Kidney capillary endothelial cell (primary cell): ENCODE results near the gene AGFG1.
"Not testable (repeated sequence)": the region's sequence is repeated elsewhere in the genome, so short reads cannot be mapped to it uniquely, and the experiment has no call there.

Source experiments
- DNase-seq: peaks from one replicate; pipeline ENCODE4 v3.0.0-alpha.2; 2018; ENCODE audit warnings: low spot score

The AGFG1 gene

GRCh38 chr2:227539465-227539956 is 67.6 kb downstream of the AGFG1 start:
- no peak for DNase-seq

DNA sequence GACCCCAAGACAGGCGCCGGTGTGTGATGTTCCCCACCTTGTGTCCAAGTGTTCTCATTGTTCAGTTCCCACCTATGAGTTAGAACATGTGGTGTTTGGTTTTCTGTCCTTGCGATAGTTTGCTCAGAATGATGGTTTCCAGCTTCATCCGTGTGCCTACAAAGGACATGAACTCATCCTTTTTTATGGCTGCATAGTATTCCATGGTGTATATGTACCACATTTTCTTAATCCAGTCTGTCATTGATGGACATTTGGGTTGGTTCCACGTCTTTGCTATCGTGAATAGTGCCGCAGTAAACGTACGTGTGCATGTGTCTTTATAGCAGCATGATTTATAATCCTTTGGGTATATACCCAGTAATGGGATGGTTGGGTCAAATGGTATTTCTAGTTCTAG is 68.4 kb downstream of the AGFG1 start:
- DNase-seq = not testable (repeated sequence)

GRCh38 chr2:227545990-227546389 is 74.0 kb downstream of the AGFG1 start:
- DNase-seq = no peak

DNA sequence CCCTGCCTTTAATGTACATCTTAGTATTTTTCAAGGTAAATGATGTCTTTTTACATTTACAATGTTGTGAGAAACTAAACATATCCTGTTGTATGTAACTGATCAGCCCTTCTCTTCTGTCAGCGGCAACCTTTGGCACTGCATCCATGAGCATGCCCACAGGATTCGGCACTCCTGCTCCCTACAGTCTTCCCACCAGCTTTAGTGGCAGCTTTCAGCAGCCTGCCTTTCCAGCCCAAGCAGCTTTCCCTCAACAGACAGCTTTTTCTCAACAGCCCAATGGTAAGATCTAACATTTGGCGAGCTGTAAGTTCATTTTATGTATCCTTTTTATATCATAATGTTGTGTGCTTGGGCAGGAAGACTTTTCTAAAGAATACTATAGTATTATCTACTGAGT is 79.9 kb downstream of the AGFG1 start:
- DNase-seq = no peak

DNA sequence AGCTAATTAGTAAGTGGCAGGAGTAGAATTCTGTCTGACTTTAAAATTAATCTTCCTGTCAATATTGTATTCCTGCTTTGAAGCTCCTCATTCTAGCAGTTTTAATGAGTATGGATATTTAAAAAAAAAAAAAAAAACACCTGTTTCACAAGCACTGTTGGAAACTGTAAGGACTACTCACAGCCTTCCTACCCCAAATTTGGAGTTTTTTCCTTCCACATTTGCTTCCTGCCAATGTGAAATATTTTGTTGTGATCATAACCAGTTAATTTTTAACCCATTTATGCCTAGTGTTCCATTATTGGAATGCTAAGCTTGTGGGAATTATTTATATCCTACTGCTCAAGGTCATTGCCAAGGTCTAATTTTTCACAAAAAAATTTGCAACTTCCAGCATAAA is 90.6 kb downstream of the AGFG1 start:
- no peak for DNase-seq

DNA sequence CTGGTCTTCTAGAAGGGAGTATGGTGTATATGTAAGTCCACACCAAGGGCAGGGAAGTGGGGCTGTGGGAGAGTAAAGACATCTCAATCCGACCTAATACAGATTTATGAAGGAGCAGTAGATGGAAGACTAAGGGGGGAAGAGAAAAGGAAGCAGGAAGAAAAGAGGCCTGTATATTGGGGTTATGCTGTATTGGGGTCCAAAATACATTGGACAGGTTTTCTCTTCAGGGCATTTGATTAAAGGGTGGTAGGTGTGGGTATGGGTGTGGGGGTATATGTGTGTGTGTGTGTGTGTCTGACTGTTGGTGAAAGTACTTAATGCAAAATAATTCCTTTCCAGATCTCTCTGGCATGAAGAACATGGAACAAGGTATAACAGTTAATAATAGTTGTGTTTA is 93.1 kb downstream of the AGFG1 start:
- no peak for DNase-seq

- DNase-seq = no peak
These were observed 94.1 kb downstream of the AGFG1 start for GRCh38 chr2:227566012-227566411.

- no peak for DNase-seq
These were observed 96.9 kb downstream of the AGFG1 start for GRCh38 chr2:227568852-227569169.

DNA sequence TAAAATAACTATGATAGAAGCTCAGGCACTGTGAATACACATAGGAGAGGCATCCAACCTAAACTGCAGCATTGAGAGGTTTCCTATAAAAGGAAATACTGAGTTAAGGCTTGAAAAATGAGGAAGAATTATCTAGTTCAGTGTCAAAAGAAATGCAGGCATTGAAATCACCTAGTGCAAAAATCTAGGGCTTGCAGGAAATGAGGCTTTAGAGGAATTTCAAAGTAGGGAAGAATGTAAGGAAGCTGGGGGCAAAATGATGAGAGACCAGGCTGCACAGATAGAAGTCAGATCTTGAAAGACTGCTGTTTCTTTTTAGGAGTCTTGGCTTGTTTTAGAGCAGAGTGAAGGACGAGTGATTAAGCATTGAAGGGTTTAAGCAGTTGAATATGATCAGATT is 98.7 kb downstream of the AGFG1 start:
- DNase-seq = no peak

DNA sequence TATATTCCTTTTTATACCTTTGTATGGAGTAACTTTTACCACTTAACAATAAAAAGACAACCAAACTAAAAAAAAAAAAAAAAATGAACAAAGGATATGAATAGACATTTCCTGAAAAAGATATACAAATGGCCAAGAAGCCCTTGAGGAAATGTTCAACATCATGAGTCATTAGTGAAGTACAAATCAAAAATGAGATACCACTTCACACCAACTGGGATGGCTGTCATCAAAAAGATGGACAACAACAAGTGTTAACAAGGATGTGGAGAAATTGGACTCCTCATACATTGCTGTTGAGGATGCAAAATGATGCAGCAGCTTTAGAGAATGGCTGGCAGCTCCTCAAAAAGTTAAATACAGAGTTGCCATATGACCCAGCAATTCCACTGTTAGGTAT is 104.2 kb downstream of the AGFG1 start:
- no peak for DNase-seq

DNA sequence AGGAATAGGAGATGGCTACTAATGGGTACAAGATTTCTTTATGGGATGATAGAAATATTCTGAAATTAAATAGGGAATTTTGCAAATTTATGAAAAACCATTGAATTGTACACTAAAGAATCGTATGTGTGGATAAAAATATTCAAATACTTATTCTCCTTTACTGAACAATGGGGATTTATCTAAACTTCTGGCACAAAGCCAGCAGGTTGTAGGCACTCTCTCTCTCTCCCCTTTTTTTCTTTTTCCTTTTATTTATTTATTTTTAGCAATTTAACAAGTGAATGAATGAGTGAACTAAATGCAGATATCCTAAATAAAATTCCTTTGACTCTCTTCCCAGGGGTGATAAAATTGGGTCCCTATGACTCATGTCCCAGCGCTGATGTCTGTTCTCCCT is 104.9 kb downstream of the AGFG1 start:
- no peak for DNase-seq

GRCh38 chr2:227577555-227577954 is 105.6 kb downstream of the AGFG1 start:
- no peak for DNase-seq

- no peak for DNase-seq
These were observed 106.7 kb downstream of the AGFG1 start for GRCh38 chr2:227578642-227579041.

- no peak for DNase-seq
These were observed 107.8 kb downstream of the AGFG1 start for GRCh38 chr2:227579791-227580190.

- no peak for DNase-seq
These were observed 110.4 kb downstream of the AGFG1 start for GRCh38 chr2:227582369-227582768.

GRCh38 chr2:227592694-227593387 is 120.9 kb downstream of the AGFG1 start:
- DNase-seq = no peak

DNA sequence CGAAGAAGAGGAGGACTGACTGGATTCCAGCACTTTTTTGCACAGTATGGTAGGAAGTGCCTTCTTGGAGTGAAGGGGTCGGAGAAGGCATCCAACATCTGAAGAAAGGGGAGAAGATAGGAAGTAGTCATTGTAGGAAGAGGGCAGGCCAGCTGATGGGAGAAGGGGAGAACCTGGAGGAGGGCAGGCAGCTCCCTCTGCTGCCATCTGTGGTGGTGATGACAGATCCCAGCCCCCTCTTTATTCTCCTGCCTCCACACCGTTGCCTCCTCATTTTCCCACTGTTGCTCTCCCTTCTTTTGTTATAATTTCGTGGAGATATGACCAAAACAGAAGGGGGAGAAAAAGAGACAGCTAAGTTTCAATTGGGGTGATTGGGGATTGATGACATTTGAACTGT is 123.8 kb downstream of the AGFG1 start:
- no peak for DNase-seq

DNA sequence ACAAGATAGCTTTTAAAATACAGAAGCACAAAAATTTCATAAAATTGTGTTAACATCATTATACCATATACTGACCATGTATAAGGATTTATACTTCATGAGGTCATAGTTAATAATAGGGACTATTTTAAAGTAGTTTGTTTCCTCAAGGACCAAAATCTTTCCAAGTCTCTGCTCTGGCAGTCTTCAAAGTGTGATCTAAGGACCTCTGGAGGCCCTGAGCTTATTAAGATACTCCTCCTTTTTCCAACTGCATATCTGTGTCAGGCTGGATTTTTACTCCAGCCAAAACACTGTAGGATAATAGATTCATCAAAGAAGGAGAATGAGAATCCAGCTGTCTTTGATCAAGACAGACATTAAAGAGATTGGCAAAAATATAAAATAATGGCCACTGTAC is 125.1 kb downstream of the AGFG1 start:
- DNase-seq = no peak

DNA sequence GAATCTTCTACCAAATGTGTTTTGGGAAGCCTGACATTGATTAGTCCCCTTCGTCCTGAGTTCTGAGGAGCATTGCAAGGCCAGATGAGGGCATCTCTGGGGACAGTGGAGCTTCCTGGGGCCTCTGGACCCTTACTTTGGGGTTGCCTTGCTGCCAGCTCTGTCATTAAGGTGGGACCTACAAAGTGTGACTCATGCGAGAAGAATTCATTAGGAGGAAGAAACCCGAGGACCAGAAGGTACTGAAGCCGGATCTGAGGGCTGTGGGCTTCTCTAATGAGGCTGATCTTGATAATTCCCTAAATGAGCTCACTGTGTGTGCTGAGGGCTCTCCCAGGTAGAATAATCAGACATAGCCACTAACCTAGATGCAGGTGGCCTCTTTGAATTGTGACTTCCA is 126.0 kb downstream of the AGFG1 start:
- no peak for DNase-seq

- not testable (repeated sequence) for DNase-seq
These were observed 127.0 kb downstream of the AGFG1 start, which contains the start of gene SCYGR2 for GRCh38 chr2:227598835-227599503. Gene SCYGR2, plus strand, starts transcription at chr2:227598893. Its CDS starts 0 bp downstream, at chr2:227598893.

GRCh38 chr2:227602358-227602757 is 130.4 kb downstream of the AGFG1 start:
- no peak for DNase-seq

DNA sequence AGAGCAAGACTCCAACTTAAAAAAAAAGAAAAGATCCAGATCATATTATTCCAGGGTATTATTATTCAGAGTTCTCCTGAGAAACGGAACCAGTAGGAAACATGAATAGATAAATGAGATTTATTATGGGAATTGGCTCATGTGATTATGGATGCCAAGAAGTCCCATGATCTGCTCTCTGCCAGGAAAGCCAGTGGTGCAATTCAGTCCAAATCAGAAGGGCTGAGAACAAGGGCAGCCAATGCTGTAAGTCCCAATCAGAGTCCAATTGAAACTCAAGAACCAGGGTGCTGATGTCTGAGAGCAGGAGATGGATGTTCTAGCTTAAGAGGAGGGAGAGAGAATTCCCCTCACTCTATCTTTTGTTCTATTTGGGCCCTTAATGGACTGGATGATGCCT is 134.5 kb downstream of the AGFG1 start:
- DNase-seq = no peak

- DNase-seq = no peak
These were observed 136.0 kb downstream of the AGFG1 start for GRCh38 chr2:227607941-227608340.
